GM21619 (cell line): ENCODE data around the gene JAM2.
"Not testable (repeated sequence)": the region's sequence is repeated elsewhere in the genome, so short reads cannot be mapped to it uniquely, and the experiment has no call there.

ENCODE experiments used
- ATAC-seq: cut with Tn5 transposase; IDR thresholded peaks from one replicate; pipeline ENCODE4 v1.9.1; 2021; ENCODE audit not compliant: unreplicated experiment

JAM2 gene

GRCh38 chr21:25714066-25714465, 75.0 kb downstream of the JAM2 start:
- ATAC-seq = not testable (repeated sequence)

- ATAC-seq = no peak
Observed at GRCh38 chr21:25717491-25718147, 78.6 kb downstream of the JAM2 start.

- no peak for ATAC-seq
Observed at GRCh38 chr21:25721987-25722386, 82.9 kb downstream of the JAM2 start.

- ATAC-seq = no peak
Observed at GRCh38 chr21:25722631-25723030, 83.6 kb downstream of the JAM2 start.

- no peak for ATAC-seq
Observed at GRCh38 chr21:25732091-25732760, 93.2 kb downstream of the JAM2 start.

- ATAC-seq = peak; percentile 9
Observed at GRCh38 chr21:25733859-25734653, 95.0 kb downstream of the JAM2 start.

- no peak for ATAC-seq
Observed at GRCh38 chr21:25734654-25734903, 95.5 kb downstream of the JAM2 start.

- peak; percentile 87 for ATAC-seq
Observed at GRCh38 chr21:25734904-25735645, 96.0 kb downstream of the JAM2 start, which contains the start of the genes ATP5PF and GABPA. Gene ATP5PF, minus strand, starts transcription at chr21:25734904. Its CDS starts 5,110 bp downstream, at chr21:25729794. Gene GABPA, plus strand, starts transcription at chr21:25734972. Its CDS starts 6,627 bp downstream, at chr21:25741599.

- peak; percentile 11 for ATAC-seq
Observed at GRCh38 chr21:25735646-25736597, 96.9 kb downstream of the JAM2 start.

GRCh38 chr21:25737421-25737820, 98.4 kb downstream of the JAM2 start:
- ATAC-seq = no peak

GRCh38 chr21:25742900-25743299, 103.8 kb downstream of the JAM2 start:
- no peak for ATAC-seq

- no peak for ATAC-seq
Observed at GRCh38 chr21:25744854-25745253, 105.8 kb downstream of the JAM2 start.

GRCh38 chr21:25750085-25750484, 111.0 kb downstream of the JAM2 start:
- no peak for ATAC-seq

GRCh38 chr21:25752416-25752815, 113.4 kb downstream of the JAM2 start:
- no peak for ATAC-seq

GRCh38 chr21:25756190-25756932, 117.3 kb downstream of the JAM2 start:
- no peak for ATAC-seq

- no peak for ATAC-seq
Observed at GRCh38 chr21:25757531-25757930, 118.5 kb downstream of the JAM2 start.

- ATAC-seq = no peak
Observed at GRCh38 chr21:25759573-25759972, 120.5 kb downstream of the JAM2 start.

GRCh38 chr21:25760061-25760460, 121.0 kb downstream of the JAM2 start:
- no peak for ATAC-seq

- ATAC-seq = no peak
Observed at GRCh38 chr21:25760677-25761076, 121.6 kb downstream of the JAM2 start.
